ENCODE results near the gene SEC16A.
"Not testable (repeated sequence)": the region's sequence is repeated elsewhere in the genome, so short reads cannot be mapped to it uniquely, and the experiment has no call there.

Gene SEC16A

DNA sequence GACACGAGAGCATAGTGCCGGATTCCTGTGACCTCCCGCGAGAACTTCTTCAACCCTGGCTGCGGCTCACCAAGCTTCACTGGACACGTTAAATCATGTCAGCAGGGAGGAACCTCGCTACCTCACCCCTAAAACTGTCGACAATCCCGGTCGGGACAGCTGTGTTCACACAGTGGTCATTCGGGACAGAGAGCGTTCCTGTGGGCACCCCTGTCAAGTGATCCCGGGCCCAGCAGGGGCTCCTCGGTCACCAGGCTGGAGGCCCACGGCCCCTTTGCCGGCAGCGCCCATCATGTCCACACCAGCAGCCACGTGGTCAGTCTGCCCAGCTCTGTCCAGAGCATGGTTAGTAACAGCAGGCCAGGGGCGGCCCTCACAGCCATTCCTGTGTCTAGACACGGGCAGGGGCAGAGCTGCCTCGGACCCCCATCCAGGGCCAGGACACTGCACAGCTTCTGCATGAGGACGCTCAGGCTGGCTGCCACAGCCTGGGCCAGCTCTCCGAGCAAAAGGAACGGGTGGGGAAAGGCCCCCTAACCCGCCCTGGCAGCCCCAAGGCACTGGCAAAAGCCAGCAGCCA lies 46.7 kb downstream of the SEC16A start:
- no peak for DNase-seq

DNA sequence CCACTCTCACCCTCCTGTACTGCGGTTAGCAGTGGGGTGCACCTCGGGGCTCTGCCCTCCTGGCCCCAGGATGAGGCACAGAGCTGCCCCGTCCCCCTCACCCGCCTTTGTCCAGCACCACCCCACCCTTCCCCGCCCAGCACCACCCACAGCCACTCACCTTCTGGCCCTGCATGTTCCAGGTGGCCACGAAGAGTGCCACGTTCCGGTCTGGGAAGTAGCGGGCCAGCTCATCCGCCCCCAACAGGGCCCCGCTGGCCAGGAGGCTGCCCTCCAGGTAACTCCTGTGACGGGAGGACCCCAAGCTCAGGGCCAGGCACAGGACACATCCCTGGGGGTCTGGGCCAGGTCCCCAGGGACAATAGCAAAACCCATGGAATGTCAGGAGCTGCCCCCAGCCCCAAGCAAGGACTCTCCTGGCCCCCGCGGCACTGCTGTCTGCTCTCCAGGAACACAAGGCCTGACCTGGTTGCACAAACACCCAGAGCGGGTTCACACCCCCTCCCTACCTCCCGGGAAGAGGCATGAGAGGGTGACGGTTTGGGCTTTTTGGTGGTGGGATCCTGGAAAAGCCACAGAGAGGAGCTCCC lies 48.2 kb downstream of the SEC16A start:
- no peak for DNase-seq

DNA sequence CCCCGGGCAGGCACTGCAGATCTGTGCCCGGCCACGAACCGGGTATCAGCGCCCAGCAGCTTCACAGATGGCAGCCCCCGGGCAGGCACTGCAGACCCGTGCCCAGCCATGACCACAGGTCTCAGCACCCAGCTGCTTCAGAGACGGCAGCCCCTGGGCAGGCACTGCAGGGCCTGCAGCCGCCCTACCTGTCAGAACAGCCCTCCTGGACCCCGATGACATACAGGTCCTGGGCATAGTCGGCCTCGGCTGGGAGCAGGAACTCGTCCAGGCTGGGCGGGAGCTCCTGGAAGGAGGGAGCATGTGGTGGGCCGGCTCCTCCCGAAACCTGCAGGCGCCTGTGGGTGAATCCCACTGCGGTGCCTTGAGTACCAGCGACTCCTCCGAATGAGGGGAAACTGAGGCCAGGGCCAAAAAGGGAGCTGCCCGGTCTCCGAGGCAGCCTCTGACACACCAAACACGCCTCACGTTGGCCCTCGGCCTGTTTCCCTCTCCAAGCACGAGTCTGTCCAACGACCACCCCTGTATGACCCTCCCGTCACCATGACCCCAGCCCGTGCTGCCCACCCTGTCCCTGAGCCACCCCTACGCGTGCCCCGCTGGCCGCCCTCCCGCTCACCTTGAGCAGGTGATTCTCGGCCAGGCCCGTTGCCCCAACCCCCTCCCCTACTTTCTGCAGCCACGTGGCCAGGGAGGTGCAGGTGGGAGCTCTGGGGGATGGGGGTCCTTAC lies 48.8 kb downstream of the SEC16A start:
- no peak for DNase-seq

DNA sequence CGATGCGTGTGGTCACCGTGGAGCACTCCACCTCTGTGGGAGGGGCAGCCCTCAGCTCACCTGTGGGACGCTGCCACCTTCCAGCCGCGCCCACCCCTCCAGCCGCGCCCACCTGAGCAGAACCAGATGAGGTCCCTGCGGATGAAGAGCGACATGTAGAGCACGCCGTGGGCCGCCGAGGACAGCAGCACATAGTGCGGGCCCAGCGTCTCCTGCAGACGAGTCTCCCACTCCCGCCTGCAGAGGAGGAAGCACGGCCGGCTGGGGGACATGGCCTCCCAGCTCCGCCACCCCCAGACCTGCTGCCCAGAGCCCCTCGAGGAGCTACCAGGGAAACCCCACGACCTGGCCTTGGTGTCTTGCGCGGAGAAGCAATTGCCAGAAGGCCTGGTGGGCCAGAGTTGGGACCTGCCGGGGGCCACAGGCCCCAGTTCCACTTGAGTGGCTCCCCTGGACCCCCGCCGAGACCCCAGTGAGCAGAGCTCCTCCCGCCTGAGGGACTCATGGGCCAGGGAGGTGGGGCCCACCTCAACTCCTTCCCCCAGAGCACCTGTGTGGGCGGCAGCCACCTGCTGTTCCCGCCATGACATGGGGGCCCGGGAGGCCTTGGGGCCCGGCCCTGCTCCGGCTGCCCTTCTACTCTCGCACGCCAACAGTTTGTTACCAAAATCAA lies 49.7 kb downstream of the SEC16A start:
- no peak for DNase-seq

DNA sequence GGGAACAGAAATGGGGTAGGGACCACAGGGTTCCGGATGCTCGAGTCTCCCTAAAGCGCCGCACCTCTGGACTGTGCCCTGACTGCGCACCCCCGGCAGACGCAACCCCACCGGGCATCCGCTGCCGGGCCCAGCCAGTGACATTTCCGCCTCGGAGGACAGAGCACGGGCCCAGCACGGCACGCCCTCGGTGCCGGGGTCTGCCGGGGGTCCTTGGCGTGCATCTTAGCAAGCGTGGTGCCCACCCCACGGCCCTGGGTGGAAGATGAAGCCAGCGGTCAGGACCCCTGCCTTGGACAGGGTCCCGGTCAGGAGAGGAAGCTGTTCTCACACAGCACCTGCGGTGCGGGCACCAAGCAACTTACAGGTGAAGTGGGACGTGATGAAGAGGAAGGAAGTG lies 50.2 kb downstream of the SEC16A start:
- DNase-seq, result no peak

DNA sequence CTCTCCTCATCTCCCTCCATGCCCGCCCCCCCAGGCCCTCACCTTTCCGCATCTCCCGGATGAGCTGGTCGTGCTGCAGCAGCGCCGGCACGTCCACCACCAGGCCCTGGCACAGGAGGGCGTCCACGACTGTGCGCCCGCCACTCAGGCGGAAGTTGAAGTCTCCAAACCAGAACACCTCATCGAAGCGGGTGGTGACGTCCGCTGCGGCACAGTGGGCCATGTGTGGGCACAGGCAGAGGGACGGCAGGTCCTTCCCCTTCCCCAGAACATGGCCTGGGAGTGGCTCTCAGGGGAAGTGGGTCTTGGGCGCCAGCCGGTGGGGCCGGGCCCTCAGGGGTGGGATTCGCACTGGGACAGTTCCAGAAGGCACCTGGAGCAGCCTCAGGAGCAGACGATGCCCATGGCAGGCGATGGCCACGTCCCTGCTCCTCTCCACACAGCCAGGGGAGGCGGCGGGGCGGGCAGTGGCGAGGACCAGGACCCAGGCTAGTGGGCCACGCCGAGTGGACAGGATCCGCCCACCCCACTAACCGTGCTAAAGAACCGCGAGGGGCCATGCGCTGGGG lies 51.0 kb downstream of the SEC16A start:
- no peak for DNase-seq

DNA sequence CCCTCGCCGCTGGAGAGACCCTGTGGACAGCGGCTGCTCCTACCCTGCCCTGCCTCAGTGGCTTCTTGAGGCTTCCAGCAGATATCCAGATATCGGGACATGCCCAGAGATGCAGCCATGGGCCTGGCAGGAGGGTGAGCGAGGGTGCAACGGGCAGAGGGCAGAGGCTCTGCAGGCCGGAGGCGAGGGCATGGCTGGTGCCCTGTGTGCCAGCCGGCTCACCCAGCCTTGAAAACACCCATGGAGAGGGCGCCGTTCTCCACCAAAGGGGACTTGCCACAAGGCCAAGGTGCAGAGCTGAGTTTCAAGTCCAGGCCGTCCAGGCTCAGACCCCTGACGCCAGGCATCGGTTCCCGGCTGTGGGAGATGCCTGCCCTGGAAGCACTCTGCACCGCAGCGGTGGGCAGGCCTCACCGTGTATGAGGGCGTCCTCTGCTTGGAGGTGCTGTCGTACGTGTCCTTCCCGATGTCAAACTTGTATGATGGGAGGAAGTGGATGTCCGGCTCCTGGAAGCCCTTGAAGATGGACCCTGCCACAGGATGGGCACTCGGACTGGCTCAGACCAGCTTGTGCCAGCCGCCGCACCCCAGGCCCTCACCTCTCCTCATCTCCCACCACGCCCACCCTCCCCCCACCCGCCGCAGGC lies 52.1 kb downstream of the SEC16A start:
- no peak for DNase-seq

DNA sequence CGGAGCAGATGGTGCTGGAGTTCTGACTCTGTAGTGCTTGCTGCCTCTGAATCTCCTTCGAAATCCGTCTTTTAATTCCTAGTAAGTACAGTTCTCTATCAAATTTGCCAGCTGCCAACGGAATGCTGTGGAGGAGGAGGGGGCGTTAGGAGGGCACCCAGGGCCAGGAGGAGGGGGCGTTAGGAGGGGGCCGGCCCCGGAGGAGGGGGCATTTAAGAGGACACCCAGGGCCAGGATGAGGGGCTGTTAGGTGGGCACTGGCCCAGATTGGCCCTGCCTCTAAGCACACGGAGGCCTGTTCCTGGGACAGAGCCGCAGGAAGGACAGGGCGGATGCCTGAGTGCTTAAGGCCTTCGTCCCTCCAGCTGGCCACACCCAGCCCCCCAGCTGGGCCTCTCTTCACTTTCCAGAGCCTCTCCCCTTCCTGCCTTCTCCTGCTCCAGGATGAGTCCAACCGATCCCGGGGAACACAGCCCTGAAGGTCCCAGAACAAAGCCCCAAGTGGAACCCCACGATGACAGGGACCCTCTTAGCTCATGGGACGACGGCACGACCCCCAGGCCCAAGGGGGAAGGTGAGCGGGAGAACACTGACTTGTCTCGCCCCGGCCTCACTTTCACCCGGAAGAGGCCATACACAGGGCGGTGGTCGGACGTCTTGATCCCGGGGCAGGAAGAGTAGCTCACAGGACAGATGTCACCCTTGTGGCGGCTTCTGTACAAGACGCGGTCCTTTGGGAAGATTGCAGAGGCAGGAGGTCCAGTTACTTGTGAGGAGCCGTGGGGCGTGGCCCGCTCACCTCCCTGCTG lies 53.0 kb downstream of the SEC16A start:
- no peak for DNase-seq

DNA sequence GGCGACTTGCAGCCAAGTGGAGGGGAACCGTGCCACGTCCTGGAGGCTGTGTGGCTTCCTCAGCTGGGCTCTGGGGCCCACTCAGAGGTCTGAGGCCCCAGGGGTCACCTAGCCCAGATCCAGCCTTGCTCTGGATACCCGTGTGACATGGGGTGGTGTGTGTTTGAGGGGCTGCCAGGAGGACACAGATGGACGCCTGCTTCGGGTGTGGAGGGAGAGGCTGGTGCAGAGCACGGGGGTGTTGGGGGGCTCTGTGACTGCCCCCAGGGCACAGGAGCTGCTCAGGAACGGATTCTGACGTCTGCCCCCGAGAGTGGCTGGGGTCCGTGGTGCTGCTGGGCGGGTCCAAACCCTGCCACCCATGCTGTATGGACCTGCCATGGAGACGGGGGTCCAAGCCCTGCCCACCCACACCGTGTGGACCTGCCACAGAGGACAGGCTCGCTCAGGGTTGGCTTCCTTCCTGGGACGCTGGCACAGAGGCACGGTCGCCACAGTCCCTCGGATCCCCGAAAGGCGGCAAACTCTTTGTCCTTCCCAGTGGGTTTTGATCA lies 53.7 kb downstream of the SEC16A start:
- no peak for DNase-seq

DNA sequence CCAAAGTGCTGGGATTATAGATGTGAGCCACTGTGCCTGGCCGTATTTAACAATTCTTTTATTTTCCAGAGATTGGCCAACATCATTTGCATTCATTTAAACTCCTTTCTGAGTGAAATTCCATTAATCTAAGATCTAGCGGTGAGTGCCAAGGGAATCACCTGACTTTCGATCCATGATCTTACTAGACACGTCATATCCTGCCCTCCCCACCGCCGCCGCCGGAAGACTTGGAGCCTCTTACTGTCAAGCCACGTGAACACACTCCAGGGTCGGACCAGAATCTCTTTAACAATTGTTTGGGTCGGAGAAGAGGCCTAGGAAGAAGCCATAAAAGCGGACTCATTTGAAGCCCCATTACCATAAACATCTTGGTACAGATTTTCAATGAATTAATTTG lies 56.1 kb downstream of the SEC16A start:
- DNase-seq, result no peak

DNA sequence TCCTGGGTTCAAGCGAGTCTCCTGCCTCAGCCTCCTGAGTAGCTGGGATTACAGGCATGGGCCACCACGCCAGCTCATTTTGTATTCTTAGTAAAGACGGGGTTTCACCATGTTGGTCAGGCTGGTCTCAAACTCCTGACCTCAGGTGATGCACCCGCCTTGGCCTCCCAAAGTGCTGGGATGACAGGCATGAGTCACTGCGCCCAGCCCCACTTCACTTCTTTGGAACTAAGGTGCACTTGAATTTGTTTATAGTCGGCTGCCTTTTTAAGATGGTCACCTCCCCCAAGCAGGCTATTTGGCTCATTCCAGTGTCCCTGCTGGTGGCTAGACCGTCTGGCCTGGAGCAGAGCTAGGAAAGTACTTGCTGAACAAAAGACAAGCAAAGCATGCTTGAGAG lies 57.5 kb downstream of the SEC16A start:
- DNase-seq, result not testable (repeated sequence)

DNA sequence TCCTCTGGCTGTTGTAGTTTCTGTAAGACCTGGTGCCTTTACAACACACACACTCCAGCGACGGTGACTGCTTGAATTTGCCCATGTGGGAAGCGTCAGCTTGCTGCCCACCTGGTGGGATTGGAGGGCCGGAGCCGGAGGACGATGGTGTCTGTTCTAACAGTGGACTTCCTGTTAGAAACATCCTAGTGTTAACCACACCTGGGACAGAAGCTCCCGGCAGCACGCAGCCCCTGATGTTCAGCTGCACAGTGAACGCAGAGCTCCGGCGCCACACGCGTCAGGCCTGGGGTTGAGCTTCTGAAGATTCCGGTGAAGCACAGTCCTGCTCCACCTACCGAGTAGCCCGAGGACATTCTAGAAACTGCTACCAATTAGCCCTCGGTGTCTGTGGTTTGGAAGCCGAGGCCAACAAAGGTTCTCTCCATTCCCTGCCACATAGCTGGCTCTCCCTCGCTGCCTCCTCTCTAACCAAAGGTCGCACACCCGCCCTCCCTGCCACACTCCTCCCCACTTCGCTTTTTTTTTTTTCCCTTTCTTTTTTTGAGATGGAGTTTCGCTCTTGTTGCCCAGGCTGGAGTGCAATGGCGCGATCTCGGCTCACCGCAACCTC lies 58.0 kb downstream of the SEC16A start:
- DNase-seq, result no peak

DNA sequence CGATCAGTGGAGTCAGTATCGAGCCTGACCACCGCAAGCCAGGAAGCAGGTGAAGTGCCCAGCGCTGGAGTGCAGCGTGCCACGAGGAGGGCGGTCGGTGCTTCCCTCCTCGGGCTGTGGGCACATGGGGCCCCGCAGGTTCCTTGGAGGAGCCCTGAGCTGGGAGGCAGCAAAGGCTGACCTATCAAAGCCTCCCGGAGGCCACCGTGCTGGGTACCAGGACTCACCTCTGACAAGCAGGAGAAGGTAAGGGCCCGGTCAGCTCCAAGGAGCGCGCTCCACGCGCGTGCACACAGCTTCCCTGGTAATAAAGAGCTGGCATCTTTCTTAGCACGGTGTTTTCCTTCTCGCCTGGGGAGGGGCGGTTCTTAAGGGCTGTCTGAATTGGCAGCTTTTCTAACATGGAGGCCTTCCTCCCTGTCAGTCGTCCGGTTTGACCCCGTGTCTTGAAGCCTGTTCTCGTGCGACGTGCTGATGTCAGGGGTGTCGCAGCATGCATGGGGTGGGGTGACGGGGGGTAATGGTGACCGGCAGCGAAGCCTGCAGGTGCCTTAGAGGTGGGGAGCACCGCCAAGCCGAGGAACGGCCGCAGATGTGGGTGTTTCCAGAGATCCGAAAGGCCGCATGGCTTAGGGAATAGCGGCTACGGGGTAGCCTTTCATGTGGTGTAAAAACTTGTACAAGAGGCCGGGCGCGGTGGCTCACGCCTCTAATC lies 59.3 kb downstream of the SEC16A start:
- no peak for DNase-seq

DNA sequence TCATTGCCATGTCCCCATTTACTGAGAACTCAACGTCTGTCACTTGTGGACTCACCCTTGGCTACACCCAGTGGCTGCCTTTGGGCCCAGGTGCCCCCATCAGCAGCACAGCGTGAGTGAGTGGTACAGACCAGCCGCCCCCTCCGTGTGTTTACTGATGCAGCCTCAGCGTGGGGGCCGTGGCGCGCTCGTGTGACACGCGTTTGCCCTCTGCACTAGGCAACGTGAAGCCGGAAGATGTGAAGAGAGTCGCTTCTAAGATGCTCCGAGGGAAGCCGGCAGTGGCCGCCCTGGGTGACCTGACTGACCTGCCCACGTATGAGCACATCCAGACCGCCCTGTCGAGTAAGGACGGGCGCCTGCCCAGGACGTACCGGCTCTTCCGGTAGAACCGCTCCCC lies 60.0 kb downstream of the SEC16A start:
- DNase-seq, result no peak

DNA sequence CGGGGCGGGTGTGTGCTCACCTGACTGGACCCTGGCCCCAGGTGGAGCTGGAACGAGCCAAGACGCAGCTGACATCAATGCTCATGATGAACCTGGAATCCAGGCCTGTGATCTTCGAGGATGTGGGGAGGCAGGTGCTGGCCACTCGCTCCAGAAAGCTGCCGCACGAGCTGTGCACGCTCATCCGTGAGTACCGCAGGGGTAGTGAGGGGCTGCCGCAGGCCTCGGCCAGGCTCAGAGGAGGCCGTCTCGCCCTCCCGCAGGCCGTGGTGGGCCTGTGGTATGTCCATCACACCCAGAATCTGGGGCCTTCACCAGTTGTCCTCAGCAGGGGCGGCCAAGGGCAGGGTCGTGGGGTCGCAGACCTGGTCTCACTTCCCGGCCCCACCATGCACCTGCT lies 61.0 kb downstream of the SEC16A start:
- no peak for DNase-seq

DNA sequence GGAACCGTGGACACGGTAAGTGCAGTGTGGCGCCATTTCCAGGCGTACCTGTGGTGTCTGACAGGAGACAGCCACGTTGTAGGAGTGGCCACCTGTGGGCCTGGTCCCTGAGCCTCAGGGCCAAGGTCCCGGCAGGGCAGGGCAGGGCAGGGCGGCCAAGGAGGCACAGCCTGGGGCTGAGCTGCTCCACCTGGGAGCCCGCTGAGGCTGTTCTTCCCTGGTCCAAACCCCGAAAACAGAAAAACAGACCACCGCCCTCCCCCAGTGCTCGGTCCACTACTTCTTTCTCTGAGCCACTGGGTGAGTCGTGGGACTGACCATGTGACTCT lies 63.8 kb downstream of the SEC16A start:
- DNase-seq, result no peak

DNA sequence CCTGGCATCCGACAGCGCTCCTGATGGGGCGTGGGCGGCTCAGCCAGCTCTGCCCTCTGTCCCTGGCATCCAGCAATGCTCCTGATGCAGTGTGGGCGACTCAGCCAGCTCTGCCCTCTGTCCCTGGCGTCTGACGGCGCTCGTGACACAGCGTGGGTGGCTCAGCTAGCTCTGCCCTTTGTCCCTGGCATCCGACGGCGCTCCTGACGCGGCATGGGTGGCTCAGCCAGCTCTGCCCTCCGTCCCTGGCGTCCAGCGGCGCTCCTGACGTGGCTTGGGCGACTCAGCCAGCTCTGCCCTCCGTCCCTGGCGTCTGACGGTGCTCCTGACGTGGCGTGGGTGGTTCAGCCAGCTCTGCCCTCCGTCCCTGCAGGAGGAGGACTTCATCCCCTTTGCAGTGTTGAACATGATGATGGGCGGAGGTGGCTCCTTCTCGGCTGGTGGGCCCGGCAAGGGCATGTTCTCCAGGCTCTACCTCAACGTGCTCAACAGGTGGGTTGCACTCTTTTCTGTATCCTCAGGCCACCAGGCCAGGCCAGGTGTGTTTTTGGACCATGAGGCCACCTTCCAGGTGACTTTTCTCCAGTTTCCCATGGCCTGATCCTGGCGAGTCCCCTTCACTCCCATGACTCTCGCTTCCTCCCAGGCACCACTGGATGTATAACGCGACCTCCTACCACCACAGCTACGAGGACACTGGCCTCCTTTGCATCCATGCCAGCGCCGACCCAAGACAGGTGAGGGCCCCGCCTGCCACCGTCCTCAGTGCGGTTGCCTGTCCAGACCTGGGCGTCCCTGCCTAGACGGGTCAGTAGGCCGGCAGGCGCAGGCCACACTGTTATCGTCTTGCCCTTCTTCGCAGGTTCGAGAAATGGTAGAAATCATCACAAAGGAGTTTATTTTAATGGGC lies 64.4 kb downstream of the SEC16A start:
- DNase-seq, result no peak

DNA sequence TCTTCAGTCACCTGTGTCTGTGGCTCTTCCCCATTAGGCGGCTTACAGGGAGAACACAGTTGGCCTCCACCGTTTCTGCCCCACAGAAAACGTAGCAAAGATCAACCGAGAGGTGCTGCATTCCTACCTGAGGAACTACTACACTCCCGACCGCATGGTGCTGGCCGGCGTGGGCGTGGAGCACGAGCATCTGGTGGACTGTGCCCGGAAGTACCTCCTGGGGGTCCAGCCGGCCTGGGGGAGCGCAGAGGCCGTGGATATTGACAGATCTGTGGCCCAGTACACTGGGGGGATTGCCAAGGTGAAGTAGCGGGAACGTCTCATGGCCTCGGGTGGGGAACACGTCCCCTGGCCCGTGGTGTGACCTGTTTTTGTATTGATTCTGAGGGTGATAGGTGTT lies 65.9 kb downstream of the SEC16A start:
- no peak for DNase-seq

DNA sequence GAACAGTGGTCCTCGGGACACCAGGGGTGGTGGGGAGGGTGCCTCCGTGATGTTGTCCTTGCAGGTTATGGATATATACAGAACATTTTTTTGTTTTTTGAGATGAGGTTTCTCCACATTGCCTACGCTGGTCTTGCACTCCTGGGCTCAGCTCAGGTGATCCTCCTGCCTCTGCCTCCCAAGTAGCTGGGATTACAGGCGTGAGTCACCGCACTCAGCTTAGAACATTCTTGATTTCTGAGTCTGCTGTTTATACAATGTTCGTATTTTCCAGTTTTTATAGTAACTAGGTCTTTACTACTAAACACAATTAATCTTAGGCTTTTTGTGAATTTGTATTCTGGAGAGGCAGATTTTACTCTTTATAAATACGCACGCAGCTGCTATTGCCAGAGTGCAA lies 66.4 kb downstream of the SEC16A start:
- no peak for DNase-seq

DNA sequence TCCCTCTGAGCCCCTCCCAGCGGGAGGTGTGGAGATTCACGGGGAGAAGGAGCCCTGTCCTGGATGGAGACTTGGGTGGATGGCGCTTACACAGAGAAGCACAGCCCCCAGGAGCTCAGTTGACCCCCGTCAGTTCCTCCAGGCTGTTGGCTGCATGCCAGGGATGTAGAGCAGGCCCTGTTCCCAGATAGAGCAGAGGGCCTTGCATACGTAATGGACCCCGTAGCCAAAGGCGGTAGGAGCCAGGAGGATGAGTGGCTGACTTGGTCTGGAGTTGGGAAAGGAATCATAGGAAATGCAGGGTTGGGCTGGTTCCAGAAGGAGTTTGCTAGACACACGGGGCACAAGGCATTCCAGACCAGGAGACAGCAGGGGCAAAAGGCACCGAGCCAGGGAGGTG lies 69.9 kb downstream of the SEC16A start:
- DNase-seq, result no peak

All from CD4-positive, alpha-beta T cell treated with Interferon gamma for 1 hour (primary cell).